ENCODE data around the gene CFAP61.

DNA sequence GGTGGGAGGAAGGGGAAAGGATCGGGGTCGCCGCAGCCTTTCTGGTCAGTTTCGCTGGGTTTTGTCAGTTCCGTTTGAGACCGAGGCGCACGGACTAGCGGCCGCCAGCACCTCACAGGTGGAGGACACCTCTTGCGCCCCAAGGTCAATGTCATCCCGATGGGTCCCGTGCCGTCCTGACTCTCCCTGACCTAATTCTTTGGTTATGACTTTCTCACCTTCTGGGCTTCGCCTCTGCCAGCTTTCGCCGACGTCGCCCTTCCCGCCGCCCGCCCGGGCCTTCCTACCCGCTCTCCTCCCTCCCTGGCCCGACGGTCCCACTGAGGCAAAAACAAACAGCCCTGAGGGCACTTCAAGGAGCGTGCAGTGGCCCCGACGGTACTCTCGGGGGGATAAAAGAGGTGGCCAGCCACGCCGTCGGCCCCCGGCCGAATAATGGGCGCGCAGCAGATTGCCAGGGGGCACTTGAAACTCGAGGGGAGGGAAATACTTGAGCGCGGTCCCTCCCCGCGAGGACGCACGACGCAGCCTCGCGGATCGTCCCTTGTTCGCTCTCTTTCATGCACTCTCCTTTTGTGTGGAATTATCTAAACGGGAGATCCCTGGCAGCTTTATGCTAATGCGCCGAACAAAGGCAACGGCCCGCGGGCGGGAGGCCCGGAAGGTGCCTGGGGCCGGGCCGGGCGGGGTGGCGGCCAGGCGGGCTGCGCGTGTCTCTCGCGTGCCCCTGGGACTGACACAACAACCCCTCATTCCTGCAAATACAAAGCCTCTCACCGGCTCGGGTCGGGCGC lies 311.7 kb downstream of the CFAP61 start:
- TF ChIP-seq GATA2 (IDR thresholded peaks at IDR 0.05; ENCODE audit: low read depth, low read length) (no peak), GATA3 (IDR thresholded peaks at IDR 0.05; ENCODE audit: low read depth, low read length) (no peak)

Data from SH-SY5Y (cell line).